Right atrium auricular region (tissue), 2 donors: ENCODE results near the gene CBLN3. TPM values are rescaled to one million over a fixed set of nuclear protein-coding genes. Genes with fewer than 3 reads are reported as not detected.

Experiments used
- DNase-seq: peaks from one replicate; pipeline ENCODE4 v3.0.0-alpha.2; 2019; ENCODE audit warnings: low spot score
- H3K27ac ChIP-seq, 2 donors: fragments of 200-600 bp; sonication (generic); 1 replicate in 1 of 2; 2 replicates in 1 of 2; pipeline ENCODE4 v1.5.1; 2016 to 2019
- H3K27me3 ChIP-seq, 2 donors: fragments of 200-600 bp; sonication (generic); one replicate each; pipeline versions ENCODE4 v1.5.1 to v1.6.0; 2017 to 2019
- H3K36me3 ChIP-seq: fragments of 200-600 bp; sonication (generic); one replicate; pipeline ENCODE4 v1.5.1; 2016
- H3K4me1 ChIP-seq, 2 donors: fragments of 200-600 bp; sonication (generic); one replicate each; pipeline versions ENCODE4 v1.5.1 to v1.6.0; 2017 to 2019
- H3K4me3 ChIP-seq, 2 donors: fragments of 200-600 bp; sonication (generic); 1 replicate in 1 of 2; 2 replicates in 1 of 2; pipeline ENCODE4 v1.5.1; 2017 to 2019; ENCODE audit warnings: mild to moderate bottlenecking in 1 of 2, moderate library complexity in 1 of 2
- H3K9me3 ChIP-seq, 2 donors: fragments of 200-600 bp; sonication (generic); one replicate each; pipeline ENCODE4 v1.5.1; 2019
- CTCF ChIP-seq, 2 donors: fragments of 200-600 bp; sonication (generic); IDR thresholded peaks; one replicate each; pipeline ENCODE4 v1.5.1; 2019; ENCODE audit warnings: antibody characterized with exemption in 2 of 2
- total RNA-seq, 2 donors: library from RNA; depleted of rRNA; stranded (reverse); fragments of >200 nt; gene quantifications; one replicate each; pipeline ENCODE4 v1.1.0, GENCODE V29; 2016

CBLN3 gene
- total RNA-seq, 2 donors from 2014 or later: 0.48 to 1.4 TPM

- Histone ChIP-seq H3K9me3 (no peaks in the 10 kb centered on the region), H3K27ac (no peak overlapping the region), H3K4me3 (no peak overlapping the region), H3K27me3 (no peaks in the 10 kb centered on the region), H3K36me3 (no peaks in the 10 kb centered on the region), H3K4me1 (peaks cover 0 to 9% of the 10 kb centered on the region in 2 donors)
- no peak for TF ChIP-seq CTCF (IDR thresholded peaks at IDR 0.05)
- no peak for DNase-seq
Measured at GRCh38 chr14:24379907-24380730, 49.3 kb downstream of the CBLN3 start.

- DNase-seq: no peak
- H3K27ac ChIP-seq: no peak overlapping the region
- H3K4me3 ChIP-seq: no peak overlapping the region
- no peaks in the 10 kb centered on the region for H3K36me3 ChIP-seq
- peaks cover 0 to 9% of the 10 kb centered on the region in 2 donors for H3K4me1 ChIP-seq
- H3K9me3 ChIP-seq: no peaks in the 10 kb centered on the region
- no peaks in the 10 kb centered on the region for H3K27me3 ChIP-seq
- TF ChIP-seq CTCF (IDR thresholded peaks at IDR 0.05): no peak
Measured at GRCh38 chr14:24378981-24379906, 50.2 kb downstream of the CBLN3 start.

GRCh38 chr14:24378327-24378726, 51.1 kb downstream of the CBLN3 start:
- peaks cover 6% of the 10 kb centered on the region for H3K36me3 ChIP-seq
- H3K4me1 ChIP-seq: peaks cover 0 to 9% of the 10 kb centered on the region in 2 donors
- H3K9me3 ChIP-seq: no peaks in the 10 kb centered on the region
- no peak for TF ChIP-seq CTCF (IDR thresholded peaks at IDR 0.05)
- DNase-seq: no peak
- no peak overlapping the region for H3K27ac ChIP-seq
- no peak overlapping the region for H3K4me3 ChIP-seq
- no peaks in the 10 kb centered on the region for H3K27me3 ChIP-seq

GRCh38 chr14:24377657-24378056, 51.8 kb downstream of the CBLN3 start:
- H3K4me3 ChIP-seq: no peak overlapping the region
- H3K4me1 ChIP-seq: peaks cover 0 to 9% of the 10 kb centered on the region in 2 donors
- H3K36me3 ChIP-seq: peaks cover 6% of the 10 kb centered on the region
- H3K27ac ChIP-seq: no peak overlapping the region
- no peak for DNase-seq
- no peaks in the 10 kb centered on the region for H3K27me3 ChIP-seq
- no peaks in the 10 kb centered on the region for H3K9me3 ChIP-seq
- no peak for TF ChIP-seq CTCF (IDR thresholded peaks at IDR 0.05)

GRCh38 chr14:24377126-24377525, 52.3 kb downstream of the CBLN3 start:
- peaks cover 6% of the 10 kb centered on the region for H3K36me3 ChIP-seq
- peaks cover 0 to 9% of the 10 kb centered on the region in 2 donors for H3K4me1 ChIP-seq
- no peak for TF ChIP-seq CTCF (IDR thresholded peaks at IDR 0.05)
- DNase-seq: no peak
- no peak overlapping the region for H3K4me3 ChIP-seq
- H3K27ac ChIP-seq: no peak overlapping the region
- H3K27me3 ChIP-seq: no peaks in the 10 kb centered on the region
- H3K9me3 ChIP-seq: no peaks in the 10 kb centered on the region

Other genes starting within 250 kb of the CBLN3 start
- gene IPO4, start 240.9 kb downstream of the CBLN3 start, total RNA-seq: 10 to 100 TPM; 12.1 to 15.7 TPM
- 10 to 100 TPM; 23.5 to 42.7 TPM for gene TM9SF1, start 234.2 kb downstream of the CBLN3 start, total RNA-seq
- not detected for gene TSSK4, start 224.0 kb downstream of the CBLN3 start, total RNA-seq
- 10 to 100 TPM; 31.6 to 63.0 TPM for gene CHMP4A, start 216.2 kb downstream of the CBLN3 start, total RNA-seq
- 10 to 100 TPM; 15.5 to 19.7 TPM for gene MDP1, start 213.6 kb downstream of the CBLN3 start, total RNA-seq
- gene NEDD8, start 197.3 kb downstream of the CBLN3 start, total RNA-seq: 100 to 1,000 TPM; 184 to 206 TPM
- 10 to 100 TPM; 28.1 to 31.7 TPM for gene GMPR2, start 196.7 kb downstream of the CBLN3 start, total RNA-seq
- gene TINF2, start 187.0 kb downstream of the CBLN3 start, total RNA-seq: 10 to 100 TPM; 28.2 to 36.3 TPM
- 10 to 100 TPM; 11.9 to 36.9 TPM for gene TGM1, start 166.5 kb downstream of the CBLN3 start, total RNA-seq
- gene RABGGTA, start 158.1 kb downstream of the CBLN3 start, total RNA-seq: 10 to 100 TPM; 21.3 to 22.2 TPM
- 10 to 100 TPM; 10.1 to 13.7 TPM for gene DHRS1, start 129.9 kb downstream of the CBLN3 start, total RNA-seq
- 10 to 100 TPM; 13.9 to 15.5 TPM for gene NOP9, start 129.8 kb downstream of the CBLN3 start, total RNA-seq
- 1 to 10 TPM; 2.0 to 6.6 TPM for gene CIDEB, start 121.7 kb downstream of the CBLN3 start, total RNA-seq
- 1 to 10 TPM in 1 of 2 donors, under 1 TPM in 1; 0.98 to 1.4 TPM for gene LTB4R2, start 119.5 kb downstream of the CBLN3 start, total RNA-seq
- gene LTB4R, start 118.2 kb downstream of the CBLN3 start, total RNA-seq: 1 to 10 TPM; 1.9 to 3.0 TPM
- gene ADCY4, start 94.6 kb downstream of the CBLN3 start, total RNA-seq: 10 to 100 TPM; 17.1 to 25.5 TPM
- 1 to 10 TPM; 1.9 to 3.8 TPM for gene RIPK3, start 89.7 kb downstream of the CBLN3 start, total RNA-seq
- 10 to 100 TPM; 12.5 to 13.4 TPM for gene NFATC4, start 61.5 kb downstream of the CBLN3 start, total RNA-seq
- 10 to 100 TPM in 1 of 2 donors, 1 to 10 TPM in 1; 6.0 to 10.1 TPM for gene NYNRIN, start 30.7 kb downstream of the CBLN3 start, total RNA-seq
- 10 to 100 TPM; 16.3 to 23.0 TPM for gene KHNYN, start 286 bp upstream of the CBLN3 start, total RNA-seq
- gene SDR39U1, start 13.1 kb upstream of the CBLN3 start, total RNA-seq: 10 to 100 TPM; 49.2 to 55.1 TPM
- gene CMA1, start 78.6 kb upstream of the CBLN3 start, total RNA-seq: not detected
- not detected for gene CTSG, start 146.6 kb upstream of the CBLN3 start, total RNA-seq
- under 1 TPM in 1 of 2 donors, not detected in 1; 0.93 TPM for gene GZMH, start 180.0 kb upstream of the CBLN3 start, total RNA-seq
- gene GZMB, start 204.5 kb upstream of the CBLN3 start, total RNA-seq: 1 to 10 TPM in 1 of 2 donors, not detected in 1; 2.0 TPM